Measurements from ENCODE around the gene CYP46A1. TPM values are rescaled to one million over a fixed set of nuclear protein-coding genes. Genes with fewer than 3 reads are reported as not detected.

The CYP46A1 gene
- total RNA-seq, 1 experiment from 2014 or later: not detected

- H2AFZ ChIP-seq: no peak overlapping the region
- H3F3A ChIP-seq (ENCODE audit: insufficient read depth, low read depth): peaks cover 14% of the 10 kb centered on the region
- no peaks in the 10 kb centered on the region for H3K9me3 ChIP-seq (ENCODE audit: insufficient read depth, low read depth)
- H3K36me3 ChIP-seq (ENCODE audit: low read depth): no peaks in the 10 kb centered on the region
- H3K4me3 ChIP-seq: no peak overlapping the region
- peaks cover 27% of the 10 kb centered on the region for H3K4me1 ChIP-seq (replicated peaks; ENCODE audit: insufficient read depth)
- H3K4me2 ChIP-seq: no peak overlapping the region
- ChIA-PET POLR2A (ENCODE audit: unreplicated experiment) (no interaction called here), CTCF (no interaction called here)
- no peaks in the 10 kb centered on the region for H4K20me1 ChIP-seq (ENCODE audit: insufficient read depth)
- H3K79me2 ChIP-seq (ENCODE audit: low read depth): no peaks in the 10 kb centered on the region
- DNase-seq: no peak
- no peak for TF ChIP-seq EZH2 (IDR thresholded peaks at IDR 0.05; ENCODE audit: low read depth)
- TF ChIP-seq CTCF (conservative IDR thresholded peaks at IDR 0.05): no peak
- intact Hi-C loops (cut with micrococcal nuclease; ENCODE audit: unreplicated experiment): no loop called here
- no peaks in the 10 kb centered on the region for H3K27me3 ChIP-seq (ENCODE audit: insufficient read depth, low read depth)
- BruUV-seq (replicated peaks): no TSS peak
- no peaks in the 10 kb centered on the region for H3K9me2 ChIP-seq (ENCODE audit: insufficient read depth)
- no peak overlapping the region for H3K27ac ChIP-seq
Observed at GRCh38 chr14:99774556-99775307, 90.6 kb downstream of the CYP46A1 start.

- H3K27me3 ChIP-seq (ENCODE audit: insufficient read depth, low read depth): no peaks in the 10 kb centered on the region
- no peak overlapping the region for H3K27ac ChIP-seq
- ChIA-PET POLR2A (ENCODE audit: unreplicated experiment) (no interaction called here), CTCF (no interaction called here)
- no TSS peak for BruUV-seq (replicated peaks)
- H3K9me2 ChIP-seq (ENCODE audit: insufficient read depth): no peaks in the 10 kb centered on the region
- DNase-seq: no peak
- no peak for TF ChIP-seq EZH2 (IDR thresholded peaks at IDR 0.05; ENCODE audit: low read depth)
- no peak for TF ChIP-seq CTCF (conservative IDR thresholded peaks at IDR 0.05)
- H3K36me3 ChIP-seq (ENCODE audit: low read depth): no peaks in the 10 kb centered on the region
- intact Hi-C loops (cut with micrococcal nuclease; ENCODE audit: unreplicated experiment): no loop called here
- H3K4me2 ChIP-seq: no peak overlapping the region
- H3K9me3 ChIP-seq (ENCODE audit: insufficient read depth, low read depth): no peaks in the 10 kb centered on the region
- peaks cover 14% of the 10 kb centered on the region for H3F3A ChIP-seq (ENCODE audit: insufficient read depth, low read depth)
- no peaks in the 10 kb centered on the region for H3K79me2 ChIP-seq (ENCODE audit: low read depth)
- H4K20me1 ChIP-seq (ENCODE audit: insufficient read depth): no peaks in the 10 kb centered on the region
- no peak overlapping the region for H2AFZ ChIP-seq
- H3K4me3 ChIP-seq: no peak overlapping the region
- peaks cover 27% of the 10 kb centered on the region for H3K4me1 ChIP-seq (replicated peaks; ENCODE audit: insufficient read depth)
Observed at GRCh38 chr14:99775351-99775750, 91.3 kb downstream of the CYP46A1 start.

Other genes starting within 250 kb of the CYP46A1 start
- 13.0 and 13.4 TPM in 2 replicates for gene SETD3, start 203.4 kb upstream of the CYP46A1 start, total RNA-seq (2021)
- 9.7 and 19.0 TPM in 2 replicates for gene CCNK, start 202.9 kb upstream of the CYP46A1 start, total RNA-seq (2021)
- 21.2 and 24.8 TPM in 2 replicates for gene CCDC85C, start 80.1 kb upstream of the CYP46A1 start, total RNA-seq (2021)
- gene HHIPL1, start 39.2 kb upstream of the CYP46A1 start, total RNA-seq (2021): 0.28 and 0.48 TPM in 2 replicates
- gene EML1, start 109.1 kb downstream of the CYP46A1 start, total RNA-seq (2021): 1.8 and 2.4 TPM in 2 replicates